ENCODE results near the gene SOS1. TPM values are rescaled to one million over a fixed set of nuclear protein-coding genes. Genes with fewer than 3 reads are reported as not detected.
"Not testable (repeated sequence)": the region's sequence is repeated elsewhere in the genome, so short reads cannot be mapped to it uniquely, and the experiment has no call there.

The SOS1 gene
- total RNA-seq, 4 donors from 2014 or later = 48.6 to 64.2 (median 58.6) TPM

- Histone ChIP-seq H3K27ac (no peak overlapping the region), H3K36me3 (peaks cover 0 to 29% of the 10 kb centered on the region in 2 donors), H3K27me3 (no peaks in the 10 kb centered on the region), H3K4me1 (peaks cover 0 to 37% (median 0%) of the 10 kb centered on the region in 3 donors), H3K4me3 (no peak overlapping the region), H3K9me3 (no peaks in the 10 kb centered on the region)
- TF ChIP-seq EP300 (IDR thresholded peaks at IDR 0.05) (no peak), CTCF (IDR thresholded peaks at IDR 0.05) (no peak), POLR2A (IDR thresholded peaks at IDR 0.05) (no peak), POLR2AphosphoS5 (IDR thresholded peaks at IDR 0.05) (no peak)
- ATAC-seq = no peak
These were observed 55.2 kb downstream of the SOS1 start for GRCh38 chr2:39065616-39066015.

GRCh38 chr2:39062320-39062719, 58.5 kb downstream of the SOS1 start:
- Histone ChIP-seq H3K4me3 (no peak overlapping the region), H3K27ac (no peak overlapping the region), H3K9me3 (no peaks in the 10 kb centered on the region), H3K27me3 (no peaks in the 10 kb centered on the region), H3K4me1 (peaks cover 0 to 20% (median 0%) of the 10 kb centered on the region in 3 donors), H3K36me3 (peaks cover 0 to 28% of the 10 kb centered on the region in 2 donors)
- TF ChIP-seq POLR2A (IDR thresholded peaks at IDR 0.05) = no peak
- WGBS, 2 donors (ENCODE audit: low coverage in 1 of 2) = 79 to 83% methylated on average over 4 to 6 of the region's 6 CpGs
- no peak for ATAC-seq

- Histone ChIP-seq H3K9me3 (no peaks in the 10 kb centered on the region), H3K36me3 (peaks cover 0 to 18% of the 10 kb centered on the region in 2 donors), H3K4me1 (peaks cover 0 to 17% (median 0%) of the 10 kb centered on the region in 3 donors), H3K27me3 (no peaks in the 10 kb centered on the region), H3K4me3 (no peak overlapping the region), H3K27ac (no peak overlapping the region)
- 77 to 80% methylated on average over 3 to 4 of the region's 4 CpGs for WGBS, 2 donors (ENCODE audit: low coverage in 1 of 2)
- no peak for TF ChIP-seq POLR2A (IDR thresholded peaks at IDR 0.05)
- TF ChIP-seq EP300 (IDR thresholded peaks at IDR 0.05) = no peak
- no peak for TF ChIP-seq CTCF (IDR thresholded peaks at IDR 0.05)
- TF ChIP-seq POLR2AphosphoS5 (IDR thresholded peaks at IDR 0.05) = no peak
- ATAC-seq = no peak
These were observed 59.6 kb downstream of the SOS1 start for GRCh38 chr2:39061280-39061679.

- Histone ChIP-seq H3K27ac (no peak overlapping the region), H3K4me3 (no peak overlapping the region), H3K4me1 (peaks cover 0 to 17% (median 0%) of the 10 kb centered on the region in 3 donors), H3K36me3 (peaks cover 0 to 14% of the 10 kb centered on the region in 2 donors), H3K27me3 (no peaks in the 10 kb centered on the region), H3K9me3 (no peaks in the 10 kb centered on the region)
- WGBS, 2 donors (ENCODE audit: low coverage in 1 of 2) = 6 to 15% methylated on average over 2 of the region's 2 CpGs
- ATAC-seq = no peak
- TF ChIP-seq CTCF (IDR thresholded peaks at IDR 0.05) (peak; percentile 57 to 71 (median 64)), POLR2A (IDR thresholded peaks at IDR 0.05) (no peak)
These were observed 61.4 kb downstream of the SOS1 start for GRCh38 chr2:39059366-39059952.

- 87 to 92% methylated on average over 3 of the region's 3 CpGs for WGBS, 2 donors (ENCODE audit: low coverage in 1 of 2)
- TF ChIP-seq EP300 (IDR thresholded peaks at IDR 0.05) (no peak), POLR2A (IDR thresholded peaks at IDR 0.05) (no peak), POLR2AphosphoS5 (IDR thresholded peaks at IDR 0.05) (no peak), CTCF (IDR thresholded peaks at IDR 0.05) (no peak)
- Histone ChIP-seq H3K27me3 (no peaks in the 10 kb centered on the region), H3K9me3 (no peaks in the 10 kb centered on the region), H3K27ac (no peak overlapping the region), H3K4me3 (no peak overlapping the region), H3K36me3 (peaks cover 0 to 22% of the 10 kb centered on the region in 2 donors), H3K4me1 (peaks cover 0 to 17% (median 0%) of the 10 kb centered on the region in 3 donors)
- no peak for ATAC-seq
These were observed 62.8 kb downstream of the SOS1 start for GRCh38 chr2:39058101-39058500.

GRCh38 chr2:39052665-39053064, 68.2 kb downstream of the SOS1 start:
- H3K9me3 ChIP-seq, H3K27ac ChIP-seq, ATAC-seq, H3K4me1 ChIP-seq, H3K27me3 ChIP-seq, H3K4me3 ChIP-seq: not testable (repeated sequence)
- 96% methylated on average over 3 of the region's 6 CpGs; no CpG with 5 or more reads in 1 of the 2 donors for WGBS, 2 donors (ENCODE audit: low coverage in 1 of 2)
- peaks cover 0 to 65% of the 10 kb centered on the region in 2 donors for H3K36me3 ChIP-seq

Measured in gastroesophageal sphincter (tissue), 4 donors.